HAP-1 (cell line): ENCODE measurements around the gene OTUD5.

Source experiments
- DNase-seq, 2 experiments: peaks; one replicate each; pipeline ENCODE4 v3.0.0-alpha.2; 2016 to 2020; ENCODE audit warnings: low spot score in 2 of 2
- H3K27me3 ChIP-seq: fragments of 250-450 bp; sonication (Bioruptor Pico); 2 replicates; pipeline ENCODE4 v1.5.1; 2020; ENCODE audit warnings: low read depth, mild to moderate bottlenecking, moderate library complexity
- H3K36me3 ChIP-seq: fragments of 250-450 bp; sonication (Bioruptor Pico); replicated peaks from 2 replicates; pipeline ENCODE4 v1.5.1; 2020; ENCODE audit warnings: mild to moderate bottlenecking
- H3K4me1 ChIP-seq: fragments of 250-450 bp; sonication (Bioruptor Pico); 2 replicates; pipeline ENCODE4 v1.5.1; 2020; ENCODE audit warnings: mild to moderate bottlenecking
- H3K4me3 ChIP-seq: fragments of 250-450 bp; sonication (Bioruptor Pico); 2 replicates; pipeline ENCODE4 v1.5.1; 2020; ENCODE audit warnings: mild to moderate bottlenecking, moderate library complexity
- H3K9me3 ChIP-seq: fragments of 250-450 bp; sonication (Bioruptor Pico); 2 replicates; pipeline ENCODE4 v1.5.1; 2020; ENCODE audit warnings: mild to moderate bottlenecking, moderate library complexity
- in situ Hi-C: fragments of 300-500 bp; cut with MboI; formaldehyde crosslinking; loops from 3 replicates; pipeline ENCODE4 v1.14.3; 2020; ENCODE audit warnings: low sequenced_read_pairs, inconsistent platforms, mixed read lengths

Gene OTUD5

GRCh38 chrX:48919360-48919841, 38.0 kb downstream of the OTUD5 start:
- Histone ChIP-seq H3K36me3 (peaks cover 41% of the 10 kb centered on the region), H3K9me3 (no peaks in the 10 kb centered on the region), H3K4me3 (peak overlapping the region; percentile 73), H3K4me1 (peaks cover 16% of the 10 kb centered on the region), H3K27me3 (no peaks in the 10 kb centered on the region)
- peak in 1 of 2 experiments; percentile 4 for DNase-seq
- in situ Hi-C loops = no loop called here

GRCh38 chrX:48918643-48919340, 38.6 kb downstream of the OTUD5 start, which contains the start of gene PIM2:
Gene PIM2 (minus strand): TSS chrX:48919024. CDS start chrX:48918834, 190 bp downstream.
- Histone ChIP-seq H3K9me3 (no peaks in the 10 kb centered on the region), H3K36me3 (peaks cover 40% of the 10 kb centered on the region), H3K4me1 (peaks cover 16% of the 10 kb centered on the region), H3K27me3 (no peaks in the 10 kb centered on the region), H3K4me3 (peak within 1 kb of the TSS; percentile 73)
- DNase-seq = peak; percentile 95 to 99
- in situ Hi-C loops = no loop called here

- H3K4me3 ChIP-seq = peak overlapping the region; percentile 73
- H3K9me3 ChIP-seq = no peaks in the 10 kb centered on the region
- H3K4me1 ChIP-seq = peaks cover 16% of the 10 kb centered on the region
- peak in 1 of 2 experiments; percentile 27 for DNase-seq
- peaks cover 38% of the 10 kb centered on the region for H3K36me3 ChIP-seq
- no peaks in the 10 kb centered on the region for H3K27me3 ChIP-seq
- in situ Hi-C loops = no loop called here
Measured at GRCh38 chrX:48918301-48918642, 39.1 kb downstream of the OTUD5 start.

GRCh38 chrX:48917139-48918001, 40.0 kb downstream of the OTUD5 start:
- H3K4me1 ChIP-seq = peaks cover 17% of the 10 kb centered on the region
- DNase-seq = peak; percentile 95 to 97
- H3K36me3 ChIP-seq = peaks cover 29% of the 10 kb centered on the region
- peak overlapping the region; percentile 73 for H3K4me3 ChIP-seq
- H3K9me3 ChIP-seq = no peaks in the 10 kb centered on the region
- in situ Hi-C loops = no loop called here
- no peaks in the 10 kb centered on the region for H3K27me3 ChIP-seq

GRCh38 chrX:48914593-48915493, 42.6 kb downstream of the OTUD5 start:
- H3K27me3 ChIP-seq = no peaks in the 10 kb centered on the region
- no peak for DNase-seq
- H3K36me3 ChIP-seq = peaks cover 34% of the 10 kb centered on the region
- no peaks in the 10 kb centered on the region for H3K9me3 ChIP-seq
- H3K4me1 ChIP-seq = peaks cover 26% of the 10 kb centered on the region
- no peak overlapping the region for H3K4me3 ChIP-seq
- in situ Hi-C loops = no loop called here

- in situ Hi-C loops = no loop called here
Measured at GRCh38 chrX:48913605-48914366, 43.6 kb downstream of the OTUD5 start.

GRCh38 chrX:48911412-48912182, 45.8 kb downstream of the OTUD5 start, which contains the start of gene SLC35A2:
Gene SLC35A2 (minus strand): TSS chrX:48911646. CDS start chrX:48911636, 10 bp downstream.
- peak within 1 kb of the TSS; percentile 92 for H3K4me3 ChIP-seq
- DNase-seq = peak; percentile 82 to 92
- H3K9me3 ChIP-seq = no peaks in the 10 kb centered on the region
- H3K27me3 ChIP-seq = no peaks in the 10 kb centered on the region
- peaks cover 44% of the 10 kb centered on the region for H3K36me3 ChIP-seq
- peaks cover 11% of the 10 kb centered on the region for H3K4me1 ChIP-seq
- in situ Hi-C loops = no loop called here

More at GRCh38 chrX:48913605-48914366, 43.6 kb downstream of the OTUD5 start:
- no peaks in the 10 kb centered on the region for H3K27me3 ChIP-seq
- H3K4me3 ChIP-seq = no peak overlapping the region
- H3K4me1 ChIP-seq = peaks cover 19% of the 10 kb centered on the region
- DNase-seq = no peak
- peaks cover 40% of the 10 kb centered on the region for H3K36me3 ChIP-seq
- no peaks in the 10 kb centered on the region for H3K9me3 ChIP-seq

- H3K4me3 ChIP-seq = peak overlapping the region; percentile 92
- H3K27me3 ChIP-seq = no peaks in the 10 kb centered on the region
- no peaks in the 10 kb centered on the region for H3K9me3 ChIP-seq
- peaks cover 47% of the 10 kb centered on the region for H3K36me3 ChIP-seq
- peaks cover 11% of the 10 kb centered on the region for H3K4me1 ChIP-seq
- no peak for DNase-seq
- in situ Hi-C loops = no loop called here
Measured at GRCh38 chrX:48910926-48911411, 46.4 kb downstream of the OTUD5 start.

GRCh38 chrX:48909703-48910294, 47.6 kb downstream of the OTUD5 start:
- peaks cover 11% of the 10 kb centered on the region for H3K4me1 ChIP-seq
- no peak overlapping the region for H3K4me3 ChIP-seq
- H3K36me3 ChIP-seq = peaks cover 46% of the 10 kb centered on the region
- H3K27me3 ChIP-seq = no peaks in the 10 kb centered on the region
- in situ Hi-C loops = no loop called here
- no peaks in the 10 kb centered on the region for H3K9me3 ChIP-seq
- DNase-seq = no peak

GRCh38 chrX:48908600-48908999, 48.8 kb downstream of the OTUD5 start:
- in situ Hi-C loops = no loop called here
- H3K4me1 ChIP-seq = peaks cover 11% of the 10 kb centered on the region
- no peak overlapping the region for H3K4me3 ChIP-seq
- DNase-seq = no peak
- H3K9me3 ChIP-seq = no peaks in the 10 kb centered on the region
- H3K36me3 ChIP-seq = peaks cover 47% of the 10 kb centered on the region
- H3K27me3 ChIP-seq = no peaks in the 10 kb centered on the region

- peaks cover 1% of the 10 kb centered on the region; the same call in 1 of the 2 replicates for H3K4me1 ChIP-seq
- in situ Hi-C loops = no loop called here
- peaks cover 74% of the 10 kb centered on the region for H3K36me3 ChIP-seq
Measured at GRCh38 chrX:48905090-48905790, 52.2 kb downstream of the OTUD5 start.

More at GRCh38 chrX:48905090-48905790, 52.2 kb downstream of the OTUD5 start:
- Histone ChIP-seq H3K27me3 (no peaks in the 10 kb centered on the region), H3K9me3 (no peaks in the 10 kb centered on the region), H3K4me3 (no peak overlapping the region)
- DNase-seq = no peak
